GM21723 (cell line): ENCODE data around the gene TLN1.

Experiments used
- ATAC-seq: cut with Tn5 transposase; IDR thresholded peaks from one replicate; pipeline ENCODE4 v1.9.1; 2021; ENCODE audit warnings: mild to moderate bottlenecking, moderate library complexity; ENCODE audit not compliant: unreplicated experiment

TLN1 gene

GRCh38 chr9:35756275-35757225 lies 24.6 kb upstream of the TLN1 start:
- ATAC-seq = peak; percentile 67

GRCh38 chr9:35755071-35755470 lies 23.1 kb upstream of the TLN1 start:
- no peak for ATAC-seq

- ATAC-seq = no peak
Measured at GRCh38 chr9:35754264-35754663, 22.3 kb upstream of the TLN1 start, which contains the start of gene MSMP. TSS of gene MSMP (minus strand) at chr9:35754276. CDS start at chr9:35754129, 147 bp downstream.

- ATAC-seq = no peak
Measured at GRCh38 chr9:35753466-35753865, 21.5 kb upstream of the TLN1 start.

- no peak for ATAC-seq
Measured at GRCh38 chr9:35750256-35750531, 18.2 kb upstream of the TLN1 start.

GRCh38 chr9:35749515-35750255 lies 17.7 kb upstream of the TLN1 start:
- ATAC-seq = peak; percentile 40

- peak; percentile 82 for ATAC-seq
Measured at GRCh38 chr9:35748858-35749514, 17.0 kb upstream of the TLN1 start, which contains the start of the genes GBA2 and RGP1. TSS of gene GBA2 (minus strand) at chr9:35749228. CDS start at chr9:35748704, 524 bp downstream. TSS of gene RGP1 (plus strand) at chr9:35749287. CDS start at chr9:35749756, 469 bp downstream.

- ATAC-seq = no peak
Measured at GRCh38 chr9:35748242-35748857, 16.4 kb upstream of the TLN1 start.

- ATAC-seq = no peak
Measured at GRCh38 chr9:35746583-35746982, 14.6 kb upstream of the TLN1 start.

DNA sequence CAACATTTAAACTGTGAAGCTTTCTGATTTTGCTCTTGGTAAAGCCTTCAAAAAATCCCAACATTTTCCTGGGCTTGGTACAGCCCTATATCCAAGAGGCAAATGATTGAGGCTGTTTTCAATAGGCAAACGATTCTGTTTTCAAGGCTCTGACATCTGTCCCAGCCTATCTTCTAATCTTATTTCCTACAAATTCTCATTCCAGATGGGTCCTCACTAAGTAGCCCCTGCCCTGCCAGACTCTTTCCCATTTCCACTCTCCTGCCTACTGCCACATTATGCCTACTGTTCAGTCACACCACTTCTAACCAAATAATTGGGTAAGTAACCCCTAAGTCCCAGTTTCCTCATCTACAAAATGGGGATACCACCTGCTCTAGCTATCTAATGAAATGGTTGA lies 13.6 kb upstream of the TLN1 start:
- no peak for ATAC-seq

DNA sequence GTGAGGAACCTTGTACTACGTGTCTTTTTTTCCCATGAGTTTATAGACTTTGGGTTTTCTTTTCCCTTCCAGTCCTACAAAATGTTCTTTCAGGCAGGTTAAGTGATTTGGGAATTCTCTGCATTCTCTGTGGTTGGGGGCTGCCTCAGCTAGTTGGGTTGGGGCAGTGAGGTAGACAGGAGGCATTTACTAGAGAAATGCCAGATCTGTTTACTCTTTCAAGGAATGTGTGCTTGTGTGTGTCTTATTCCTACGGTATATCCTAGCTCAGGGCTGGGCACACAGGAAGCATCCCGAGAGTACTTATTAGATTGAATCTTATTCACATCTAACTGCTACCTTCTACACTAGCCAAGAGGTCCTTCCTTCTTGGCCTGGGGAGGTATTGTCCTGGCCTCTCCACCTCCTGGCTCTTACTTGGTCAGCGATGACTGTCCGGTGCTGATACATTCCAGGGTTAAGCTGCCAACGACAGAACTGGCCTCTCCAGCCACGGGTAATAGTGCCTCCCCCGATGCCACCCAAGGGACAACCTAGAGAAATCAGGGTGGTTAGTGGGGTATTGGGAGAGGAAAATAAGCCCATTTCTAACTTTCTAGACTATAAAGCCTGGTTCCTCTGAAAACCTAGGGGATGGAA lies 12.0 kb upstream of the TLN1 start:
- no peak for ATAC-seq

GRCh38 chr9:35743452-35743851 lies 11.5 kb upstream of the TLN1 start:
- ATAC-seq = no peak

- ATAC-seq = no peak
Measured at GRCh38 chr9:35741740-35742139, 9.7 kb upstream of the TLN1 start.

DNA sequence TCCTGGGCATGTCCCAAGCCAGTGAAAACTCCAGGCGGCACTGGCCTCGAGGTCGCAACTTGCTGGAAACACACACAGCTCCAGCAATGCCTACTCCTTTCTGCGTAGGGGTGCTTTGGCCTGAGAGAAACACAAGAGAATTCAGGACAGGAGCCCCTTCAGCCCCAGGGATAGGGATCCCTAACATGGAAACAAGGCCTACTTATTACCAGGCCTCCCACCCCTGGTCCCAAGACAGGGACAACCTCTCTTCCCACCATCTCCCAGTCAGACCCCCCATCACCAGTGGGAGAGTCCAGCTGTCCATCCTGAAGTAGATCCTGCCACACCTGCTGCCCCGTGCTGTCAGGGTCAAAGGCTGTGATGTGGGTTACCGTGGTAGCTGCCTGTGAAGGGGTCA lies 8.2 kb upstream of the TLN1 start:
- ATAC-seq = no peak

DNA sequence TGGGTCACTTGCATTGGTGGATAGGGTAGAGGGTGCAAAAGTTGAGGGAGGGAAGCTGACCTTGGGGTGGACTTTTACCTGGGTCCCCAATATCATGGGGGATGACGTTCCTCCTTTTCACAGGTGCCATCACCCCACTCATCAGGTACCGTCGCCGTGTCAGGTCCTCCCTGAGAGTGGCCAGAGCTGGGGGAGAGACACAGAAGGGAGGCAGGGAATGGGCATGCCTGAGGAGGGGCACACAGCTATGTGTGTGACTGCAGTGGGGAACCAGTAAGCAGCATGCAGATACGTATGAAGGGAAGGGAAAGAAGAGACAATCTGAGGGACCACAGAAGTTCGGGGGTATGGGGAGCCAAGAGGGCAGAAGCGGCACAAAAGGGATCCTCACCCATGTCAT lies 6.9 kb upstream of the TLN1 start:
- no peak for ATAC-seq

- no peak for ATAC-seq
Measured at GRCh38 chr9:35738186-35738585, 6.2 kb upstream of the TLN1 start.

GRCh38 chr9:35737143-35737542 lies 5.1 kb upstream of the TLN1 start:
- no peak for ATAC-seq

- no peak for ATAC-seq
Measured at GRCh38 chr9:35736201-35736633, 4.2 kb upstream of the TLN1 start.

DNA sequence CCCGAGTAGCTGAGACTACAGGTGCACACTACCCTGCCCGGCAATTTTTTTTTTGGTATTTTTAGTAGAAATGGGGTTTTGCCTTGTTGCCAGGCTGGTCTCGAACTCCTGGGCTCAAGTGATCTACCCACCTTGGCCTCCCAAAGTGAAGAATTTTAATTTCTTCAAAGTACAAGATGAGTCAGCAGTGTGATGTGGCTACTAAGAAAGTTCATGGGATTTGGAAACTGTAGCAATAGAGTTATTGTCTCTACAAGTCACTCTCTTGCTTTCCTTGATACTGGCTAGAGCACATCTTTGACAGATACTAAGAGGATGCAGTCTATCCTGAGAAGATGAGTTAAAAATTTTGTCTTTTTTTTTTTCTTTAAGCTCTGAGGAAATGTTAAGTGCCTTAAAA lies 2.1 kb upstream of the TLN1 start:
- no peak for ATAC-seq

GRCh38 chr9:35732800-35733541 lies 976 bp upstream of the TLN1 start:
- peak; percentile 4 for ATAC-seq
